Osteocyte (in vitro differentiated cells): ENCODE results near the gene RFLNA. TPM values are rescaled to one million over a fixed set of nuclear protein-coding genes. Genes with fewer than 3 reads are reported as not detected.

Source experiments
- DNase-seq: peaks from one replicate; pipeline ENCODE4 v3.0.0; 2021; ENCODE audit warnings: mixed read lengths; ENCODE audit not compliant: unreplicated experiment; ENCODE audit errors: extremely low spot score
- H3K27ac Mint-ChIP-seq: one replicate; pipeline ENCODE4 v1.8.0; 2021; ENCODE audit warnings: mild to moderate bottlenecking, mixed read lengths; ENCODE audit not compliant: unreplicated experiment
- H3K27me3 Mint-ChIP-seq: one replicate; pipeline ENCODE4 v1.8.0; 2021; ENCODE audit warnings: mixed read lengths; ENCODE audit not compliant: unreplicated experiment
- H3K36me3 Mint-ChIP-seq: one replicate; pipeline ENCODE4 v1.8.0; 2021; ENCODE audit warnings: mixed read lengths; ENCODE audit not compliant: unreplicated experiment
- H3K4me1 Mint-ChIP-seq: one replicate; pipeline ENCODE4 v1.8.0; 2021; ENCODE audit warnings: mixed read lengths; ENCODE audit not compliant: unreplicated experiment
- H3K4me3 Mint-ChIP-seq: one replicate; pipeline ENCODE4 v1.8.0; 2021; ENCODE audit warnings: mild to moderate bottlenecking, moderate library complexity, mixed read lengths; ENCODE audit not compliant: unreplicated experiment
- H3K9me3 Mint-ChIP-seq: one replicate; pipeline ENCODE4 v1.8.0; 2021; ENCODE audit warnings: mixed read lengths; ENCODE audit not compliant: unreplicated experiment
- CTCF ChIP-seq: fragments of 200-600 bp; sonication (generic); IDR thresholded peaks from 2 replicates; pipeline ENCODE4 v1.5.0; 2021; ENCODE audit warnings: antibody characterized with exemption, mild to moderate bottlenecking, moderate library complexity
- total RNA-seq: library from RNA; stranded (reverse); gene quantifications from 2 replicates; pipeline ENCODE4 v1.2.1, GENCODE V29; 2021

RFLNA gene
- total RNA-seq, 1 donor from 2014 or later, result 0.91 TPM

- H3K27me3 Mint-ChIP-seq, result no peaks in the 10 kb centered on the region
- no peak overlapping the region for H3K4me3 Mint-ChIP-seq
- no peak for DNase-seq
- peaks cover 30% of the 10 kb centered on the region for H3K36me3 Mint-ChIP-seq
- no peak for TF ChIP-seq CTCF
- peak overlapping the region; percentile 41 for H3K27ac Mint-ChIP-seq
- no peaks in the 10 kb centered on the region for H3K4me1 Mint-ChIP-seq
- H3K9me3 Mint-ChIP-seq, result no peaks in the 10 kb centered on the region
Measured at GRCh38 chr12:124335426-124336183, 40.7 kb downstream of the RFLNA start.

- Mint-ChIP-seq H3K4me3 (no peak overlapping the region), H3K4me1 (no peaks in the 10 kb centered on the region), H3K9me3 (no peaks in the 10 kb centered on the region), H3K27ac (no peak overlapping the region), H3K27me3 (no peaks in the 10 kb centered on the region), H3K36me3 (peaks cover 35% of the 10 kb centered on the region)
- no peak for TF ChIP-seq CTCF
- no peak for DNase-seq
Measured at GRCh38 chr12:124336184-124336437, 41.2 kb downstream of the RFLNA start.

DNA sequence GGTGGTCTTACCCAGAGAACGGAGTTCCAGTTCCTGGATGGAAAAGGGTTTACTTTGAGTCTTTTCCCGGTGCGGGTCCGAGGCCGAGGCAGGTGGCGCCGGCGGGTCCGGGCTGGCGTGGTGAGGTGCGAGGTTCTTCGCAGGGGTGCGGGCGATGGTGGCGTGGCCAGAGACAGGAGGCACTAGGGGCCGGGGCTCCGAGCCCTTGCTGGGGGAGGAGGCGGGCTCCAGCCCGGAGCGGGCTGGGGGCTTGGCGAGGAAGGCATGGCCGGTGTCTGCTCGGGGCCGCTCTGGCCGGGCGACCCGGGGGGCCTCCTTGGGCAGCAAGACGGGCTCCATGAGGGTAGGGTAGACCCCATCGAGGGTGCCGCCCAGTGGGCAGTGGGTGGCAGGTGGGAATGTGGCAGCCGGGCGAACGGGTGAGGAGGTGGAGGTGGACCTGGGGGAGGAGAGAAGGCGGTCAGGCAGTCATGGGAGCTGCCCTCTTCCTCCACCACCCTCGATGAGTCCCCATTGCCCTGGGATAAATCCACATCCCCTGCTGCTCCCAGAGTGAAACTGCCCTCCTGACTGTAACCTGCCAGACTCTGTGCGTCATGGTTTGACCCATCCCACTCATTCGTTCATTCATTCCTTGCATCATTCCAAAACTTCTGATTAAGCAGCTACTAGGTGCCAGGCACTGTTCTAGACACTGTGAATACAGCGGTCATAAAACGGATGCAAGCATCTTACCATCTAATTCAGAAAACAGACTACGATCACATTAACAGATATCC, 42.0 kb downstream of the RFLNA start:
- no peak for DNase-seq
- no peak for TF ChIP-seq CTCF
- Mint-ChIP-seq H3K9me3 (no peaks in the 10 kb centered on the region), H3K4me1 (no peaks in the 10 kb centered on the region), H3K36me3 (peaks cover 37% of the 10 kb centered on the region), H3K27ac (no peak overlapping the region), H3K4me3 (no peak overlapping the region), H3K27me3 (no peaks in the 10 kb centered on the region)

GRCh38 chr12:124337622-124338021, 42.7 kb downstream of the RFLNA start:
- no peak overlapping the region for H3K4me3 Mint-ChIP-seq
- H3K9me3 Mint-ChIP-seq, result no peaks in the 10 kb centered on the region
- H3K4me1 Mint-ChIP-seq, result no peaks in the 10 kb centered on the region
- no peaks in the 10 kb centered on the region for H3K27me3 Mint-ChIP-seq
- no peak for TF ChIP-seq CTCF
- H3K36me3 Mint-ChIP-seq, result peaks cover 41% of the 10 kb centered on the region
- no peak for DNase-seq
- no peak overlapping the region for H3K27ac Mint-ChIP-seq

- Mint-ChIP-seq H3K9me3 (no peaks in the 10 kb centered on the region), H3K4me1 (no peaks in the 10 kb centered on the region), H3K36me3 (peaks cover 42% of the 10 kb centered on the region), H3K27me3 (no peaks in the 10 kb centered on the region), H3K27ac (no peak overlapping the region), H3K4me3 (no peak overlapping the region)
- TF ChIP-seq CTCF, result no peak
- DNase-seq, result no peak
Measured at GRCh38 chr12:124338448-124338847, 43.6 kb downstream of the RFLNA start.
